ENCODE measurements around the gene WNT10A.

DNA sequence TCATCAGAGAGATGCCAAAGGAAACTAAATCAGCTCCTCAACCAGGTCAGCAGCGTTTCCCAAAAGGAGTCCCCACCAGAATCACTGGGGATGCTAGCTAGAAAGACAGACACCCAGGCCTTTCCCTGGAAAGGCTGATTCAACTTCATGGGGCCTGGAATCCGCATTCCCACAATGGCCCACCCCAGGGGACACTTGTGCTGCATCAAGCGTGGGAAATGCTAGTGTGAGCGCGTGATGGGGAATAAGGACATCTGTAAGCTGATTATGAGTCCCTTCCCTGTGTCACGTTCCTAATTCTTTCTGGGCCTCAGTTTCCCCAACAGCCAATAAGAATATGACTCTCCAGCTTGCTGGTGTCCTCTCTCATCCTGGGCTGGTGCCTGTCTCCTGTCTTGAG lies 2.2 kb upstream of the WNT10A start:
- TF ChIP-seq CTCF (IDR thresholded peaks at IDR 0.05; ENCODE audit: low read length) (no peak), EZH2 (IDR thresholded peaks at IDR 0.05; ENCODE audit: borderline replicate concordance, low read length) (no peak)
